DOHH2 (cell line): ENCODE data around the gene TMPRSS9.

Experiments
- H3F3A ChIP-seq: fragments of 200-600 bp; sonication (generic), shearing (Covaris generic); 2 replicates; pipeline ENCODE4 v1.6.0; 2016; ENCODE audit warnings: antibody characterized with exemption, mild to moderate bottlenecking; ENCODE audit not compliant: control insufficient read depth, insufficient read depth
- H3K27ac ChIP-seq: fragments of 200-600 bp; sonication (generic); 2 replicates; pipeline ENCODE4 v1.5.1; 2014; ENCODE audit warnings: low read depth, mild to moderate bottlenecking, low read length, moderate library complexity
- H3K27me3 ChIP-seq: fragments of 200-600 bp; sonication (generic); 2 replicates; pipeline ENCODE4 v1.6.1; 2014; ENCODE audit warnings: mild to moderate bottlenecking, low read length, mixed read lengths; ENCODE audit not compliant: control insufficient read depth
- H3K36me3 ChIP-seq: fragments of 200-600 bp; sonication (generic); 2 replicates; pipeline ENCODE4 v1.6.1; 2014; ENCODE audit warnings: mild to moderate bottlenecking, low read length, moderate library complexity, mixed read lengths; ENCODE audit not compliant: control insufficient read depth
- H3K4me1 ChIP-seq: fragments of 200-600 bp; sonication (generic); 2 replicates; pipeline ENCODE4 v1.6.1; 2014; ENCODE audit warnings: mild to moderate bottlenecking, low read length, mixed read lengths; ENCODE audit not compliant: control insufficient read depth
- H3K4me2 ChIP-seq: fragments of 200-600 bp; sonication (generic); 2 replicates; pipeline ENCODE4 v1.6.0; 2014; ENCODE audit warnings: mild to moderate bottlenecking, low read length, moderate library complexity
- H3K4me3 ChIP-seq: fragments of 200-600 bp; sonication (generic); 2 replicates; pipeline ENCODE4 v1.5.1; 2014; ENCODE audit warnings: mild to moderate bottlenecking, low read length, mixed read lengths
- H3K79me2 ChIP-seq: fragments of 200-600 bp; sonication (generic); 2 replicates; pipeline ENCODE4 v1.6.1; 2014; ENCODE audit warnings: mild to moderate bottlenecking, low read length, mixed read lengths; ENCODE audit not compliant: control insufficient read depth
- H3K9me2 ChIP-seq: fragments of 200-600 bp; sonication (generic); replicated peaks from 2 replicates; pipeline ENCODE4 v1.6.1; 2014; ENCODE audit warnings: mild to moderate bottlenecking, low read length, mixed read lengths; ENCODE audit not compliant: control insufficient read depth
- H3K9me3 ChIP-seq: fragments of 200-600 bp; sonication (generic); 2 replicates; pipeline ENCODE4 v1.6.1; 2014; ENCODE audit warnings: antibody characterized with exemption, low read length, mixed read lengths; ENCODE audit not compliant: control insufficient read depth, insufficient read depth
- H4K20me1 ChIP-seq: fragments of 200-600 bp; sonication (generic); 2 replicates; pipeline ENCODE4 v1.6.0; 2014; ENCODE audit warnings: low read depth, mild to moderate bottlenecking, antibody characterized with exemption, low read length, moderate library complexity; ENCODE audit not compliant: control insufficient read depth, insufficient read depth
- CTCF ChIP-seq: fragments of 200-600 bp; sonication (generic); IDR thresholded peaks from one replicate; pipeline ENCODE4 v1.5.1; 2014; ENCODE audit warnings: antibody characterized with exemption, mild to moderate bottlenecking, low read depth, low read length; ENCODE audit not compliant: poor library complexity, severe bottlenecking
- EZH2phosphoT487 ChIP-seq: fragments of 200-600 bp; sonication (generic); IDR thresholded peaks from 2 replicates; pipeline ENCODE4 v1.6.1; 2017; ENCODE audit warnings: borderline replicate concordance, mild to moderate bottlenecking, antibody characterized with exemption, low read length, moderate library complexity, mixed read lengths

The TMPRSS9 gene

GRCh38 chr19:2329149-2329478 is 31.0 kb upstream of the TMPRSS9 start:
- H3K4me2 ChIP-seq = peak overlapping the region; percentile 89
- no peaks in the 10 kb centered on the region for H3K27me3 ChIP-seq
- peaks cover 58% of the 10 kb centered on the region for H3K36me3 ChIP-seq
- peaks cover 83% of the 10 kb centered on the region for H3K4me1 ChIP-seq
- H3K9me2 ChIP-seq = no peaks in the 10 kb centered on the region
- peaks cover 8% of the 10 kb centered on the region; the same call in 1 of the 2 replicates for H3K9me3 ChIP-seq
- H4K20me1 ChIP-seq = peaks cover 9% of the 10 kb centered on the region
- TF ChIP-seq CTCF (no peak), EZH2phosphoT487 (no peak)
- H3F3A ChIP-seq = peaks cover 11% of the 10 kb centered on the region
- peak overlapping the region; percentile 92 for H3K4me3 ChIP-seq
- peaks cover 96% of the 10 kb centered on the region for H3K79me2 ChIP-seq
- H3K27ac ChIP-seq = peak overlapping the region; percentile 58

GRCh38 chr19:2329501-2329916 is 30.6 kb upstream of the TMPRSS9 start:
- H3K27me3 ChIP-seq = no peaks in the 10 kb centered on the region
- peaks cover 58% of the 10 kb centered on the region for H3K36me3 ChIP-seq
- H3K27ac ChIP-seq = no peak overlapping the region
- peaks cover 96% of the 10 kb centered on the region for H3K79me2 ChIP-seq
- H3K4me2 ChIP-seq = peak overlapping the region; percentile 89
- TF ChIP-seq EZH2phosphoT487 (no peak), CTCF (no peak)
- H3K4me1 ChIP-seq = peaks cover 80% of the 10 kb centered on the region
- H3K4me3 ChIP-seq = peak overlapping the region; percentile 92
- no peaks in the 10 kb centered on the region for H3K9me2 ChIP-seq
- peaks cover 11% of the 10 kb centered on the region for H3F3A ChIP-seq
- H4K20me1 ChIP-seq = peaks cover 12% of the 10 kb centered on the region
- H3K9me3 ChIP-seq = peaks cover 12% of the 10 kb centered on the region; the same call in 1 of the 2 replicates

- H3K9me2 ChIP-seq = no peaks in the 10 kb centered on the region
- peaks cover 73% of the 10 kb centered on the region for H3K4me1 ChIP-seq
- no peaks in the 10 kb centered on the region for H3K27me3 ChIP-seq
- H3K9me3 ChIP-seq = peaks cover 19% of the 10 kb centered on the region; the same call in 1 of the 2 replicates
- TF ChIP-seq CTCF (no peak), EZH2phosphoT487 (no peak)
- peak overlapping the region; percentile 69 for H3K4me3 ChIP-seq
- H3K27ac ChIP-seq = no peak overlapping the region
- H3K4me2 ChIP-seq = peak overlapping the region; percentile 89
- H3K36me3 ChIP-seq = peaks cover 56% of the 10 kb centered on the region
- H3K79me2 ChIP-seq = peaks cover 96% of the 10 kb centered on the region
- peaks cover 12% of the 10 kb centered on the region for H4K20me1 ChIP-seq
- peaks cover 11% of the 10 kb centered on the region for H3F3A ChIP-seq
These were observed 29.8 kb upstream of the TMPRSS9 start for GRCh38 chr19:2330255-2330631.
